RCC 7860 (cell line): ENCODE data around the gene SH3RF3.
A peak's percentile ranks its signal among the peaks of the same experiment; 100 is the strongest.

Source experiments
- DNase-seq: peaks from one replicate; pipeline ENCODE4 v3.0.0-alpha.2; 2015; ENCODE audit warnings: low spot score
- FAIRE-seq: peaks from 2 replicates; lab custom pipeline; 2012; peaks lifted over from hg19 to GRCh38; lab: Jason Lieb, UNC

The SH3RF3 gene

DNA sequence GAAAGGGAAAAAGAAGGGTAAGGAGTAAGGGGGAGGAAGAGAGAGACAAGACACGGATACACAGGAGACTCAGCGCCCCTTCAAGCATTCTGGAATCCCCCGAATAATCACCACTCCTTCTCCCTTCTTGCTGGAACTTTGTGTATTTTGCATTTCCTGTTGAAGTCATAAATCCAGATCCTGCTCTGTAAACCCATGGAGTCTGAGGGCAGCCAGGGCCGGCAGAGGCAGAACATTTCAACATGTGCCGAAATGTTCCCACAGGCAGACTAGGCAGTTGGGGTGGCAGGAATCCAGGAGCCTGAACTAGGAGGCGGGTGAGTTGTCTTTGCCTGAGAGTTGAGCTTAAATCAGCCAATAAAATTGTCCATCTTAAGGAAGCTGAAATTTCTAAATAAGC is 193.1 kb downstream of the SH3RF3 start:
- FAIRE-seq: no peak
- no peak for DNase-seq

DNA sequence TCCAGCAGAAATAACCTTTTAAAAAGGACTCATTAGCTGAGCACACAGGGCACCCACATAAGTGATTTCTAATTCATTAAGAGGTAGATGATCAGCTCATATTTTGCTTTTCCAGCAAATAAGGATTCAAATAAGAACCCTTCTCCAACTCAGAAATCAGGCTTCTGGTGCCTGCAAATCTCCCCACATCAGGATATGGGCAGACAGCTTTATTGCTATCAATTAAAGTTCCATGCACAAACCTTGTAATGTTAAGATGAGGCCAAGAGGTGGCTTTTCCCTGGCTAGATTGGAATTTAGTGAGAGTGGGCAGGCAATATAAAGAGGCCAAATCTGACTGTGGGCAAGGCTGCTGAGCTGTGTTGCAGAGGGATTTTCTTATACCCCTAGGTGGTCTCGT is 193.6 kb downstream of the SH3RF3 start:
- DNase-seq (no peak), FAIRE-seq (no peak)

DNA sequence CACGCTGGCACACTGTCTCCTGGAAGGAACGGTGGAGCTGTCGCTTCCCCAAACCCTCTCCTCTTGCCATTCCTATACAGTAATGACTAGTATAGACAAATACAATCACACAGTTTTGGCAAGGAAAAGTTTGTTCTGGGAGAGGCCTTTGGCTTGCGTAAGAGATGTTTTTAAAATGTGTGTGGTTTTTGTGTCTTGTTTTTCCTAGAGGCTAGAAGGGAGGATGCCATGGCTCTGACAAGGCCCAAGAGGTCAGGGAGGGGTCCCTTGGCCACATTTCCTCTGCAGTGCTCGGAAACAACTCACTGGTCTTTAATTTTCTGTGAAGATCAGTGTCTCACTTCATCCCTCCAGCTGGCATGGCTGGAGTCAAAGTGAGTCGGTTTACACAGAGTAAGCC is 195.9 kb downstream of the SH3RF3 start:
- no peak for FAIRE-seq
- DNase-seq: no peak

DNA sequence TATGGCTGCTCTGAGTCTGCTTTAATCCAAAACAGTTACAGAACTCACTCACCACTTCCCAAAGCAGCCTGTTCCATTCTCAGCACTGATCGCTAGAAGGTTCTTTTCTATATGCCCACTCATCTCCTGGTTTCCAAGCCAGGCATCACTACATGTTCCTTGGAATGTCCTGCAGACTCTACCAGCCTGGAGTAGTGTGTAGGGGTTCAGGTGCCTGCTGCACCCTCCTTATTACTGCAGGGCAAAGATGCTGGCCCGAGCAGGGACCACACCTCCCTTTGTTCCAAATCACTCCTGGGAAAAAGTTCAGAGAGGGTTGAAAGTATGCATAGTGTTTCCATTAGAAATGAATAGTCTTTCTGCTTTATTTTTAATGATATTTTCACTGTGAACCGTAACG is 196.6 kb downstream of the SH3RF3 start:
- FAIRE-seq: no peak

DNA sequence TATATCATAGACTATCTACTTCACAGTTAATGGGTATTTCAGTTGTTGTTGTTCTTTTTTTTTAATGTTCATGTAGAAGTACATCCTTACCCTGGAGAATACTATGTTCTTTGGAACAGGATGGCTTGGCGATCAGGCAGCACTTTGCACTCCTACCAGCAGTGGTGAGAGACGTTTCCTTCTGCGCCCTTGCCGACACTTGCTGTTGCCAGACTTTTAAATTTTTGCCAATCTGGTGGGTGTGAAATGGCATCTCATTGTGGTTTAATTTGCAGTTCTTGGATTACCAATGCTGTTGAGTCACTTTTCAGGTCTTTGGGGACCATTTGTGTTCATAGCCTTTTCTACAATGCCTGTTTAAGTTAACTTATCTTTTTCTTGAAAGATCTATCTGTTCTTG is 197.3 kb downstream of the SH3RF3 start:
- no peak for FAIRE-seq
- no peak for DNase-seq

More for the DNA sequence above, 196.6 kb downstream of the SH3RF3 start:
- no peak for DNase-seq

DNA sequence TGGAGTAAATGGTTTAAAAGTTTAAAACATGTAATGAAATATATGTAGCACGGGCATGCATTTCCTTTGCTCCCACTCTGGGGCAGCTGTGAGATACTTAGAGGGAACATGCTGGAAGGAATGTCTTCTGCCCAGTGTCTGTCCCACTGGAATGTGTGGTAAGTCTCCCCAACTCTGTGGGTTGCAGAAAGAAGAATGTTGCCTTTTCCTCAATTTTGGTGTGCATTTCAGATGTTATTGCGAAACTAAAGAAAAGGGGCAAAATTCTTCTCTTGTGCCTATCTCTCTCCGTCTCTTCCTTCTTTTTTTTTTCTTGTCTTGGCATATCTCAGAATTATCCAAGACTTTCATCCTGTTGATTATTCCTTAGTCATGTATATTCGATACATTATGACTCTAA is 201.1 kb downstream of the SH3RF3 start:
- FAIRE-seq (no peak), DNase-seq (no peak)

DNA sequence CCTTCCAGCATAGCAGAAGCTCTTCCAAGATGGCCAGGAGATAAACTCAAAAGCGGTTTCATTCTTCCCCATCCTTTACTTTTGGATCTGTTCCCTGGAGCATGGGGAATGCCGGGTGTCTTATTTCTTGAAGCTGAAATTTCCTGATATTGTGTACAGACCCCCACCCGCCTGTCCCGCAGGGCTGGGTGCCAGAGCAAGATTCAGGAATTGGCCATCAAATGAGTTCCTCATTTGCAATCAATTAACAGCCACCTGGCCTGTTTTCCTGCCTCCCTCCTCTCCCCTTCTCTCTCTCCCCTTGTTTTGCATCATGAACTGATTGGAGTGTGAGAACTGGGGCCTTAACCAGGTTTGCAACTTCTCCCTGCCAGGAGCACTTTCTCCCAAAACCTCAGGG is 202.1 kb downstream of the SH3RF3 start:
- DNase-seq: no peak
- no peak for FAIRE-seq

DNA sequence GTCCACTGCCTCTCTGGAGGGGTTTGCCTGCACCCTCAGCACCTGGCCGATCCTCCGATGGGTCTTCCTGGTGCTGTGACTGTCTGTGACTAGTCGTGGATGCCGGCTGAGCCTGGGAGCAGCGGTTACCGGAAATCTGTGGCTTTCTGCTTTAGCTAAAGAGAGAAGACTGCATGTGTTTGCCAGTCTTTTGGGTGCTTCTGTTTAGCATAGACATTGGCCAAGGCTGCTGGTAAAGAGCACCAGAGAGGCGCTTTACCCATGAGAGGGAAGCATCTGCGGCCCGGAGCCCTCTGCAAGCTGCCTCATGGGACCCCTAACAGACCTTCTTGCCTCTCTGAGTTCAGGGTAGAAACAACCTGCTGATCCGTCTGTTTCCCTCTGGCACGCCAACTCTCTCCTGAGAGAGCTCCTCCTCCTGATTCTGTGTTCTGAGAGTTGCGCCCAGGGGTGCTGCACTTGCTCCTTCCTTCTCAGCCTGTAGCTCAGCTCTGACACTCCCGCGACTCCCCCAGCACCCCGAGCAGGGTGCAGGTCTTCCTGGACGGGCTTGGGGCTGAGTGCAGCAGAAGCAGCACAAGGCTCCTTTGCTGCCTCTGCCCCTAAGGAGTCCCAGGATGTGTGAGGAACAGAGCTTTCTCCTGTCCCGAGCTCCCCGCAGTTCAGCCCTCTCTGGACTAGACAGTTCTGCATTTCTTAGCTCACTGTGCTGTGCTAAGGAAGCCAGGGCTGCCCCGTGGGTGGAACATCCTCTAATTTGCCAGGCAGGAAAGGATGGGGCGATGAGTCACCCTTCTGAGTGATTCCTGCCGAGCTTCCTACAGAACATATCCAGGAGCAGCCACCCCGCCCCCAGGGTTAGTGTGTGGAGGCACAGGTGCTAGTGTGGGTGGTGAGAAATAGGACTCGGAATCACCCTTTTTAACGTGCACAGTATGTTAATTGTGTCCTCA is 203.2 kb downstream of the SH3RF3 start:
- FAIRE-seq (peak; percentile 74), DNase-seq (peak; percentile 78)

DNA sequence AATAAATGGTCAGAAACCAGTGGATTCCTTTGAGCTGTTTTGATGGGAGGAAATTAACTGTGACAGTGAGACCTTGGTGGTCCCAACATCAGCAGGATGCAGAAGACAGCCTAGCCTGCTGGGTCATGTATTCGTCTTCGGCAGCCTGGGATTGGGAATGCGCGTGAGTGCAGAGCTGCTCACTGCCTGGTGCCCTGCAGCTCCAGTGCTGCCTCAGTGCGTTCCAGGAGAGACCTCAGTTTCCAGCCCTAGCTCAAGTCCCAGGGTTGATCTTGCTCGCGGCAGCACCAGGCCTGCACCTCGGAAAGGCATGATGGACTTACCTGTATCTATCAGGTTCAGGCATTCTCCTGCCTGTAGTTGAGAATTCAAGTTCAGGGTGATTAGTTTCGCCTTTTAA is 203.9 kb downstream of the SH3RF3 start:
- FAIRE-seq (no peak), DNase-seq (no peak)

DNA sequence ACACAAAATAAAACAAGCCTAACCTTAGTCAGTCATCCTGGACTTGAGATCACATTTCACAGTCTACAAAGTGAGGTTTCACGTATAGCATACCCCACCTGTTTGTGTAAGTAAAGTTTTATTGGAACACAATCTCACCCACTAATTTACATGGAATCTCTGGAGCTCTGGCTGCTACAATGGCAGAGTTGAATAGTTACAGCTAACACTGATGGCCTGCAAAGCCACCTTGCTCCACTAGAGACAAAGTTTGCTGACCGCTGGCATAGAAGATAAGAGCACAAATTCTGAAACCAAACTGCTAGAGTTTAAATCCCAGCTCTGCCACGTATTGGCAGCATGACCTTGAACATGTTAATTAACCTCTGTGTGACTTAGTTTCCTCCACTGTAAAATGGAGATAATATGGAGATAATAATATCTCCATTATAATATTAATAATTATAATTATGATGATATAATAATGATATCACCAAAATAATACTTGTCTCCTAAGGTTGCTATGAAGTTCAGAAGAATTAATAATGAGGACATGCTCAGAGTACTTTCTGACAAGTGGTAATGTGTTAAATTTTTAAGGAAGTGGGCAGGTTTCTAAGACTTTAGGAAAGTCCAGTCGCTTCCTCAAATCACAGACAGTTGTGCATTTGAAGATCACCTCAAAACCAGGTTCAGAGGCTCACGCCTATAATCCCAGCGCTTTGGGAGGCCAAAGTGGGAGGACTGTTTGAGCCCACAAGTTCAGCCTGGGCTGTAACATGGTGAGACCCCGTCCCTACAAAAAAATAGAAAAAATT is 204.6 kb downstream of the SH3RF3 start:
- DNase-seq (no peak), FAIRE-seq (no peak)

DNA sequence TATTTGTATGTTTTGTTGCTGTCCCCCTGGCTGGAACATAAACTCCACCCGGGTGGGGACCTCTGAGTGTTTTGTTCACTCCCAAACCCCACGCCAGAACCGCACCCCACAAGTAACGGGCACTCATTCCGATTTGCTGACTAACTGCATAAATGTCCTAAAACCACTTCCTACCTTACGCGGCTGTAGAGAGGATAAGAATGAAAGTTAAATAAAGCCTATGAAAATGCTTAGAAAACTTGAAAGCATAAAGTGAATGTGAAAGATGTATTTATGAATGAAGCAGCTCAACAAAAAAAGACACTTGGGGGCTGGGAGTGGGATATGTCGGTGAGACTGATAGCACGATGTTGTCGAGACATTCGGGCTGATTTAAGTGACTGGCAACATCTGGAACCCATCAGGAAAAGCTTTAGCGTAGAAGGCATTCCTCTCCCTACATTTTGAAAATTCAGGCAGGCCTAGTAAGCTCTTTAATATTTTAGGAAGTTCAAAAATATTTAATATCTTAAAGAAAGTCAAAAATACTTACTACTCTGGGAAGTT is 206.7 kb downstream of the SH3RF3 start:
- no peak for FAIRE-seq

DNA sequence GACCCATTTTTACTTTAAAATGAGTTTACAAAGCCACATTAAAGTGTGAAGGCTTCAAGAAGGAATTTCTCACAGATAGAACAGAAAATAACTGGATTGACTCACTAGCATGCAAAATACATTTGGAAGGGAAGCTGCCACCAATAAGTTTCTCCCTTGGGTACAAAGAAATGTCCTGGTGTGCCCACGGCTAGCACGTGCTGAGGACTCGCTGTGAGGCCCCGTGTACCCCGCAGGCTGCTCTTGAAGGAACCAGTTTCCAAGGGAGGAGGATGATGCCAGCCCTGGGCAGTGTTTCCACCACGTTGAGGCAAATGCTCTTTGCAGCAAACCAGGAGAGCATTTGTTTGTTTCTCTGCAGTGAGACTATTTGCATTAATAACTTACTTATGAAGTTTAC is 207.3 kb downstream of the SH3RF3 start:
- FAIRE-seq: no peak
- DNase-seq: no peak

More for the DNA sequence above, 206.7 kb downstream of the SH3RF3 start:
- DNase-seq: peak; percentile 43

DNA sequence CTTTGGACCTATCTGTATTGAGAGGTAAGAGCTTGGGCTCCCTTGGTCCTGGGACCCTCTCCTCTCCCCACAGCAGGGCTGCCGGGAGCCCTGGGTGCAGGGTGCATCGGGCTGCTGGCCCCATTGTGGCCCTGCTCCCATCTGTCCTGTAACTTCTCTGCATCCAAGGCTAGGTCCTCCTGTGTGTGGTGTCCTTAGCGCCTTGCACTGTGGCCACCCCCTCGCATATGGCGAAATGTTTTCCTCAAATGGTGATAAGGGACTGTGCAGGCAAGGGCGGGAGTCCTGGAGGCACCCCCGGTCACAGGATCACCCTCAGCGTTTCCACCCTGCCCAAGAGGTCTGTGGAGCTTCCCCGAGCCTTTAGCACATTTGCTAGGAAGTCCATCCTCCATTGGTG is 208.2 kb downstream of the SH3RF3 start:
- DNase-seq (no peak), FAIRE-seq (no peak)

DNA sequence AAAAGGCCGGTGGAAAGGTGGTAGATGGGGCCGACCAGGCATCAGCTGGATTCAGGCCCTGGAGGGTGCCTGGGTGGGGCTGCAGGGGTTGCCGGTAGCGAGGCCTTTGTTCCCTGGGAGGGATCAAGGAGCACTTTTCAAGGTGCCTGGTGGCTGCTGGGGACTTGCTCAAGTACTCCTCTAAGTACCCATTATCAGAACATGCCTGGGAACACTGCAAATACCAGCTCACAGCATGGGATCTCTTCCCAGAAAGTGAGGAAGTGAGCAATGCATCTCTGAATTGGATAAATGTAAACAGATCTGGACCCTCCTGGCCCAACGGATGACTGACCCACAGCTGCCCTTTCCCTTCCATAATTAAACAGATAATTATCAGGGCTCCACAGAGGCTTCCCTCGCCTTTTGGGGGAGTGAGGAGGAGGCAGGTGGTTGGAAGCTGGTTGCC is 210.5 kb downstream of the SH3RF3 start:
- DNase-seq: no peak

DNA sequence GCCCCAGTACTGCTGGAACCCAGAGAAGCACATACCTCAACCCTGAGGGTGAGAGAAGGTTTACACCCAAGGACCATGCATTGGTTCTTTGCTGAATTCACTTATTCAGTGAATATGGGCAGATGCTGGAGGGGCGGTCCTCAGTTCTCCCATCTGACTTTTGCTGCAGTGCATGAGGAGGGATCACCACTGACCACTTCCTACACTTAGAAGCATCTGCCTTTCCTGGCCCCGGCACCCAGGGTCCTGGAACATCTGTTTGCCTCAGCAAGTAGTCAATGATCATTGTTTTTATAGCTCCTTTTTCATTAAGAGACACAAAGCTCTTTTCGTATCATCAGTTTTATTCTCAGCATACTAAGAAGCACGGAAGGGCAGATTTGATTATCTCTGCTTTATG is 211.4 kb downstream of the SH3RF3 start:
- DNase-seq (no peak), FAIRE-seq (no peak)

More for the DNA sequence above, 210.5 kb downstream of the SH3RF3 start:
- no peak for FAIRE-seq

DNA sequence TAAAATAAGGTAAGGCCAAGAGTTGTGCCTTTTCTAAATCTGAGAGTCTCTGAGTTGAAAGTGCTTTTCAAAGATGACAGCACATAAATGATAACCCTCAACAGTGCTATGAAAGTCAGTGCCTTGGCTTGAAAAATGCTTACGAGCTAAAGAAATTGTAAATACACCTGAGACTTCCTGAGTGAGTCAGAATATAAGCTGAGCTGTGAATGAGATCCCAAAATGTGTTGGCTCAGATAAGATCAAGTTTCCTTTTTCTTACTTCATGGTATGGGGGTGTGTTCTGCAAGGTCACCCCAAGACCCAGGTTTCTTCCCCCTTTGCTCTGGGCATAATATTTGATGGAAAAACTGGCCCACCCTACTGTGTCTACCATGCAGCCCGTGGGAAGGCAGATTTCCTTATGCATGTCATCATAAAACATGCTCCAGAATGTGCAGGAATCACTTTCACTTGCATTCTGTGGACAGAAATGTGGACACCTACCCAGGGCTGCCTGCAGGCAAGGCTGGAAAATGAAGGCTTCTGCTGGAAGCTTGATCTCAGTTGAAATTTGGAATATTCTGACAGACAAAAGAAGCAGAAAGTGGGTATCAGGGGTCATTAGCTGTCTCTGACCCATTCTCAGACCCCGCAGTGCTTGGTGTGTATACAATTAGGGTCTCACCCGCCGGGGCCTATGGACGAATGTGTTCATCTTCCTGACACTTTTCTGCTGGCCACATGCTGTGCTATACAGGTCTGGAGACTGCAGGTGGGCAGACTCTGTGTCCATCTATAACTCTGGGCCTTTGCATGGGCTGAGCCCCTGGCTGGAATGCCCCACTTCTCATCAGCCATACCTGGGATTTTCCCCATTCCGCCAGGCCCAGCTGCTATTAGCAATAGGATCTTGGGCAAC is 212.6 kb downstream of the SH3RF3 start:
- FAIRE-seq (no peak), DNase-seq (no peak)

DNA sequence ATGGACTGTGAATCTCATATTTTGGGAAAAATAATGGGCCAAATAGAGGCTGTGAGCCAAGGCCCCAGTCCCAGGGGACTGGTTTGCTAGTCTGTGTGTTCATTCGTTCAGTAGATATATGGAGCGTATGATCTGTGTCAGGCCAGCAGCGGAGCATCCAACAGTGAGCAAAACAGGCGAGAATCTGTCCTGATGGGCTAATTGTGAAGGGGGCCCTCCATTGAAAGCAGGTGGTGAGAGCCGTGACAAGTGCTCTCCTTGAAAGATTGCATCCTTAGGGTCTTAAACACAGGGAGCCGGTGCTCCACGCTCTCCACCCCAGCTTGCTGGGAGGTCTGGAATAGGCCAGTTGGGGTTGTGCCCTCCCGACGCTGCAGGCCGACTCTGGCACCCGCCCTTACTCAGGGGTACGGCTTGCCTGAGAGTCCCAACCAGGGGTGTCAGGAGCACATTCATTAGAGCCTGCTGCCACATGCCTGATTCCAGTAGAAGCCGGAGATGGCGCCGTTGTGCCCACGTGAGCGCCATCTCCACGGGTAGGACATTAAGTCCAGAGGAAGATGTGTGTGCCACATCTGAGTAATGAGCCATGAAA is 213.3 kb downstream of the SH3RF3 start:
- FAIRE-seq: no peak
- DNase-seq: no peak

DNA sequence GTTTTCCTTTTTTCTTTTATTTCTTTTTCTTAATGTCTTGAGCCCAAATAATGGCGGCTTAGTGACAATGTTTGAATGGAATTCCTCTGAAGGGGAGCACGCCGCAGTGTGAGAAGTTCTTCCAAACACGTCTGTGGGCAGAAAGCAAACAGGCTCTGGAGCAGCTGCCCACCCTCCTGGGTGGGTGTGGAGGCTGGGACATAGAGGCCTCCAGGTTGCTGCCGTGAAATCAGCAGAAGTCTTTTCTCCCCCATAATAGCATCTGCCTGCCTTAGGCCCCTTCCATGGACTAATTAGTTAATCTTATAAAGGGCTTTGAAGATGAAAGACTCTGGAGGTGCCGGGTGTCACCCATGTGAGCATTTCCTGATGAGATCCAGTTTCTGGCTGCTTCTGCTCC is 213.9 kb downstream of the SH3RF3 start:
- no peak for FAIRE-seq
- DNase-seq: no peak

DNA sequence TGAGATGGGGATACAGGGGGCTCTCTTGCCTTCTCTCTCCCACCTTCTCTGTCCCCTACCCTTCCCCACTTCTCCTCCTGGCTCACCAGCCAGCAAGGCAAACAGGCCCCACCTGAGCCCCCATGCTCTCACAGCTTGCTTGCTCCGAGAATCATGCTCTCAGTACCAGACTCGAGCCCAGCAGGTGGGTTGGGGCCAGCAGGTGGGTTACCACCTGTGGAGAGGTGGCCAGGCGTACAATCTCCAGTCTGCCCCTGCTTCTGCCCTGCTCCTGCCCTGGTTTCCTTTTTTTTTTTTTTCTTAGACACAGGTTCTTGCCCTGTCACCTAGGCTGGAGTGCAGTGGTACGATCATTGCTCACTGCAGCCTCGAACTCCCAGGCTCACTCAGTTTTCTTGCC is 214.5 kb downstream of the SH3RF3 start:
- DNase-seq: no peak
- FAIRE-seq: no peak

DNA sequence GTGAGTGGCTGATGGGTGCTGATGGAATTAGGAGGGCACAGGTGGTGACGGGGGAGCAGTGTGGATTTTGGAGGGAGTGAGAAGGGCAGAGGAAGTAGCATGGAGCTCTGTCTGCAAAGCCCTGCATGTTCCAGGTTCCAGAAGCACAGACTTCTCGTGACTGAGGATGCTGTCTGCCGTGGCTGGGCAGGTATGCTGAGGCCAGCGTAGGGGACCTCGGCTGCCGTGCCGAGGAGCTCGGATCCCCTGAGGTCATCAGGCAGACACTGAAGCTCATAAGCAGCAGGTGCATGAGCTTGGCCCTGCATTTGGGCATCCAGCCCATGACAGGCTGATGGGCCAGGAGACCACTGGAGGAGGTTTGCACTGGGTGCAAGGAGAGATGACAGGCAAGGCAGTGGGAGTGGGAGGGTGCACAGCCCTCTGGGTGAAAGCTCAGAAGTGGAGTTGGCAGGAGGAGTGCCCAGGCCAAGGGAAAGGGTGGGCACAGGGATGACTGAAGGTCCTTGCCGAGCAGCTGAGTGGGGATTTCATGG is 215.3 kb downstream of the SH3RF3 start:
- DNase-seq (no peak), FAIRE-seq (no peak)
